Upper lobe of left lung (tissue), 4 donors: ENCODE results near the gene NHSL2.

Source experiments
- POLR2A ChIP-seq, 4 donors: fragments of 450-650 bp; IDR thresholded peaks; one replicate each; pipeline ENCODE4 v1.5.1; 2016 to 2017; ENCODE audit warnings: antibody characterized with exemption in 4 of 4, mild to moderate bottlenecking in 2 of 4
- POLR2AphosphoS5 ChIP-seq, 2 donors: sonication (generic); formaldehyde crosslinking; IDR thresholded peaks; one replicate each; pipeline ENCODE4 v1.5.1; 2017; ENCODE audit warnings: antibody characterized with exemption in 2 of 2
- TF ChIP-seq, protein P1 (sequence below), 6 experiments: fragments of 450-650 bp in 4 of 6; fragments of 200-600 bp in 2 of 6; sonication (generic) in 2 of 6; IDR thresholded peaks; one replicate each; pipeline ENCODE4 v1.5.1; 2016 to 2019; ENCODE audit warnings: antibody characterized with exemption in 6 of 6

- TF ChIP-seq, protein P1, sequence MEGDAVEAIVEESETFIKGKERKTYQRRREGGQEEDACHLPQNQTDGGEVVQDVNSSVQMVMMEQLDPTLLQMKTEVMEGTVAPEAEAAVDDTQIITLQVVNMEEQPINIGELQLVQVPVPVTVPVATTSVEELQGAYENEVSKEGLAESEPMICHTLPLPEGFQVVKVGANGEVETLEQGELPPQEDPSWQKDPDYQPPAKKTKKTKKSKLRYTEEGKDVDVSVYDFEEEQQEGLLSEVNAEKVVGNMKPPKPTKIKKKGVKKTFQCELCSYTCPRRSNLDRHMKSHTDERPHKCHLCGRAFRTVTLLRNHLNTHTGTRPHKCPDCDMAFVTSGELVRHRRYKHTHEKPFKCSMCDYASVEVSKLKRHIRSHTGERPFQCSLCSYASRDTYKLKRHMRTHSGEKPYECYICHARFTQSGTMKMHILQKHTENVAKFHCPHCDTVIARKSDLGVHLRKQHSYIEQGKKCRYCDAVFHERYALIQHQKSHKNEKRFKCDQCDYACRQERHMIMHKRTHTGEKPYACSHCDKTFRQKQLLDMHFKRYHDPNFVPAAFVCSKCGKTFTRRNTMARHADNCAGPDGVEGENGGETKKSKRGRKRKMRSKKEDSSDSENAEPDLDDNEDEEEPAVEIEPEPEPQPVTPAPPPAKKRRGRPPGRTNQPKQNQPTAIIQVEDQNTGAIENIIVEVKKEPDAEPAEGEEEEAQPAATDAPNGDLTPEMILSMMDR (IDR thresholded peaks at IDR 0.05), result no peak
- no peak for TF ChIP-seq POLR2A (IDR thresholded peaks at IDR 0.05)
- TF ChIP-seq POLR2AphosphoS5 (IDR thresholded peaks at IDR 0.05), result no peak
These were observed 513 bp downstream of the NHSL2 start for GRCh38 chrX:71910986-71911730.
